Suprapubic skin (tissue), 4 donors: ENCODE measurements around the gene SLC29A2.

Experiments used
- EP300 ChIP-seq: sonication (generic); formaldehyde crosslinking; IDR thresholded peaks from one replicate; pipeline ENCODE4 v1.6.1; 2017; ENCODE audit warnings: antibody characterized with exemption
- POLR2A ChIP-seq, 2 donors: fragments of 450-650 bp; IDR thresholded peaks; one replicate each; pipeline ENCODE4 v1.6.1; 2017; ENCODE audit warnings: antibody characterized with exemption in 2 of 2, mild to moderate bottlenecking in 2 of 2, moderate library complexity in 2 of 2
- POLR2AphosphoS5 ChIP-seq, 3 donors: sonication (generic); formaldehyde crosslinking; IDR thresholded peaks; one replicate each; pipeline ENCODE4 v1.6.1; 2017; ENCODE audit warnings: antibody characterized with exemption in 3 of 3
- TF ChIP-seq, protein P1 (sequence below), 2 donors: fragments of 200-600 bp in 1 of 2; fragments of 450-650 bp in 1 of 2; sonication (generic) in 1 of 2; IDR thresholded peaks; one replicate each; pipeline ENCODE4 v1.5.1; 2016 to 2019; ENCODE audit warnings: antibody characterized with exemption in 2 of 2, mild to moderate bottlenecking in 1 of 2, moderate library complexity in 1 of 2

DNA sequence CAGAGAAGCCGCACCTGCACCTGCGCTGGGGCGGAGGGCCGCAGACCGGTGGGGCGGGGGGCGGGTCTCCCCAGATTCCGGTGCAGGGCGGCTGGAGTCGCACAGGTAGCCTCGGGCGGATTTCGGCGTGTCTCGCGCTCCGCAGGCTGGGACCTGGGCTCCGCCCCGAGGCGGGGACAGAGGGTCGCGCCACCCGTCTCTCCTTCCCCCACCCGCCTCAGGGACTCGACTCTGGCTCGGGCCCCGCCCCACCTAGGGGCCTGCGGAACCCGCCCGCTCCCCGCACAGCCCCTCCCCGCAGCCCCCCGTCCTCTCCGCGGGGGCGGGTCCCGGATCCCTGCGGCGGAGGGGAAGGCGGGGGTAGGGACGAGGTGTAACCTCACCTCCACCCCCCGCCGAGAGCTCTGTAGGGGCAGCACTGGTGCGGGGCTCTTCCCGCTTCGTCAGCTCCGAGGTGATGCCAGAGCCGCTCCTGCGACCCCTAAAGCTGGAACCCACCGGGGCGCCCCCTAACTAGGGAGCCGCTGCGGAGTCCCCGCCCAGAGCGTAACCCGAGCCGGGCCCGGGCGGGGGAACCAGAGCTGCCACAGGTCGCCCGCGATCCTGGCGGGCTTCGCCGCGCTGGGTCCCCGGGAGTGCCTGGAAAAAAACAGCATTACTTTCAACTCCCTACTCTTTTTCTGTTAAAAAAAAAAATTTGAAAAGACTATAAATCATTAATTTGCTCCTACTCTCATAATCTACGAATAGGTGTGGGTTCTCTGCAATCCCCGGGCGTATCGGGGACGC lies at the start of gene SLC29A2:
- TF ChIP-seq, protein P1, sequence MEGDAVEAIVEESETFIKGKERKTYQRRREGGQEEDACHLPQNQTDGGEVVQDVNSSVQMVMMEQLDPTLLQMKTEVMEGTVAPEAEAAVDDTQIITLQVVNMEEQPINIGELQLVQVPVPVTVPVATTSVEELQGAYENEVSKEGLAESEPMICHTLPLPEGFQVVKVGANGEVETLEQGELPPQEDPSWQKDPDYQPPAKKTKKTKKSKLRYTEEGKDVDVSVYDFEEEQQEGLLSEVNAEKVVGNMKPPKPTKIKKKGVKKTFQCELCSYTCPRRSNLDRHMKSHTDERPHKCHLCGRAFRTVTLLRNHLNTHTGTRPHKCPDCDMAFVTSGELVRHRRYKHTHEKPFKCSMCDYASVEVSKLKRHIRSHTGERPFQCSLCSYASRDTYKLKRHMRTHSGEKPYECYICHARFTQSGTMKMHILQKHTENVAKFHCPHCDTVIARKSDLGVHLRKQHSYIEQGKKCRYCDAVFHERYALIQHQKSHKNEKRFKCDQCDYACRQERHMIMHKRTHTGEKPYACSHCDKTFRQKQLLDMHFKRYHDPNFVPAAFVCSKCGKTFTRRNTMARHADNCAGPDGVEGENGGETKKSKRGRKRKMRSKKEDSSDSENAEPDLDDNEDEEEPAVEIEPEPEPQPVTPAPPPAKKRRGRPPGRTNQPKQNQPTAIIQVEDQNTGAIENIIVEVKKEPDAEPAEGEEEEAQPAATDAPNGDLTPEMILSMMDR (IDR thresholded peaks at IDR 0.05) = no peak
- no peak for TF ChIP-seq POLR2A (IDR thresholded peaks at IDR 0.05)
- no peak for TF ChIP-seq EP300
- no peak for TF ChIP-seq POLR2AphosphoS5 (IDR thresholded peaks at IDR 0.05)
